H9 (cell line): Measurements from ENCODE around the gene PCNX2. TPM values are rescaled to one million over a fixed set of nuclear protein-coding genes. Genes with fewer than 3 reads are reported as not detected.
A peak's percentile ranks its signal among the peaks of the same experiment; 100 is the strongest.

Experiments
- DNase-seq: peaks from one replicate; pipeline ENCODE4 v3.0.0-alpha.2; 2017
- H2AFZ ChIP-seq: one replicate; pipeline ENCODE4 v1.6.1; 2013; ENCODE audit warnings: mild to moderate bottlenecking, low read length, control low read depth, moderate library complexity
- H2AK5ac ChIP-seq: 2 replicates; pipeline ENCODE4 v1.6.1; 2013; ENCODE audit warnings: low read length, control low read depth, mixed read lengths; ENCODE audit not compliant: insufficient read length
- H2BK120ac ChIP-seq: one replicate; pipeline ENCODE4 v1.6.1; 2013; ENCODE audit warnings: low read depth, mild to moderate bottlenecking, low read length, control low read depth, inconsistent platforms; ENCODE audit not compliant: poor library complexity, severe bottlenecking
- H2BK12ac ChIP-seq: 2 replicates; pipeline ENCODE4 v1.6.1; 2013; ENCODE audit warnings: low read length, control low read depth, mixed read lengths, low read depth; ENCODE audit not compliant: insufficient read length
- H2BK15ac ChIP-seq: 2 replicates; pipeline ENCODE4 v1.6.1; 2013; ENCODE audit warnings: low read depth, low read length, control low read depth
- H2BK20ac ChIP-seq: one replicate; pipeline ENCODE4 v1.6.1; 2013; ENCODE audit warnings: low read depth, mild to moderate bottlenecking, low read length, control low read depth, inconsistent platforms; ENCODE audit not compliant: poor library complexity, severe bottlenecking
- H2BK5ac ChIP-seq: 2 replicates; pipeline ENCODE4 v1.6.1; 2013; ENCODE audit warnings: low read length, control low read depth, mixed read lengths; ENCODE audit not compliant: insufficient read length
- H3K14ac ChIP-seq: 2 replicates; pipeline ENCODE4 v1.6.1; 2013; ENCODE audit warnings: low read length, control low read depth; ENCODE audit not compliant: insufficient read depth
- H3K18ac ChIP-seq: 2 replicates; pipeline ENCODE4 v1.6.1; 2013; ENCODE audit warnings: low read depth, mild to moderate bottlenecking, mixed read lengths, low read length, control low read depth; ENCODE audit not compliant: insufficient read length
- H3K23ac ChIP-seq: 2 replicates; pipeline ENCODE4 v1.6.1; 2013; ENCODE audit warnings: low read length, control low read depth, mixed read lengths, low read depth; ENCODE audit not compliant: insufficient read length
- H3K23me2 ChIP-seq: 2 replicates; pipeline ENCODE4 v1.6.1; 2013; ENCODE audit warnings: low read depth, mild to moderate bottlenecking, mixed read lengths, low read length, control low read depth; ENCODE audit not compliant: insufficient read length, poor library complexity, severe bottlenecking
- H3K27ac ChIP-seq: 2 replicates; pipeline ENCODE4 v1.5.1; 2013; ENCODE audit warnings: low read length, control low read depth, mixed read lengths, low read depth; ENCODE audit not compliant: insufficient read length
- H3K27me3 ChIP-seq: 2 replicates; pipeline ENCODE4 v1.6.1; 2013; ENCODE audit warnings: low read length, control low read depth, inconsistent platforms; ENCODE audit not compliant: insufficient read depth
- H3K4ac ChIP-seq: 2 replicates; pipeline ENCODE4 v1.6.1; 2013; ENCODE audit warnings: low read depth, mild to moderate bottlenecking, control low read depth, inconsistent platforms, low read length, moderate library complexity
- H3K4me1 ChIP-seq: 2 replicates; pipeline ENCODE4 v1.6.1; 2013; ENCODE audit warnings: low read length, control low read depth, inconsistent platforms; ENCODE audit not compliant: insufficient read depth
- H3K4me2 ChIP-seq: 2 replicates; pipeline ENCODE4 v1.6.1; 2013; ENCODE audit warnings: low read length, control low read depth, mixed read lengths; ENCODE audit not compliant: insufficient read length, insufficient read depth
- H3K56ac ChIP-seq: 2 replicates; pipeline ENCODE4 v1.6.1; 2013; ENCODE audit warnings: low read depth, mild to moderate bottlenecking, mixed read lengths, low read length, control low read depth; ENCODE audit not compliant: insufficient read length
- H3K79me1 ChIP-seq: 2 replicates; pipeline ENCODE4 v1.6.1; 2013; ENCODE audit warnings: low read depth, mild to moderate bottlenecking, moderate library complexity, low read length, control low read depth, inconsistent platforms; ENCODE audit not compliant: insufficient read depth, poor library complexity, severe bottlenecking
- H3K79me2 ChIP-seq: 2 replicates; pipeline ENCODE4 v1.6.1; 2013; ENCODE audit warnings: low read length, control low read depth, inconsistent platforms; ENCODE audit not compliant: insufficient read depth
- H3K9ac ChIP-seq: 2 replicates; pipeline ENCODE4 v1.6.1; 2013; ENCODE audit warnings: low read length, control low read depth, mixed read lengths; ENCODE audit not compliant: insufficient read length; ENCODE audit errors: extremely low read depth
- H3K9me3 ChIP-seq: one replicate; pipeline ENCODE4 v1.6.1; 2013; ENCODE audit warnings: low read depth, low read length, inconsistent platforms; ENCODE audit not compliant: control insufficient read depth
- H3T11ph ChIP-seq: one replicate; pipeline ENCODE4 v1.6.1; 2013; ENCODE audit warnings: mild to moderate bottlenecking, low read length, control low read depth, inconsistent platforms
- H4K20me1 ChIP-seq: one replicate; pipeline ENCODE4 v1.6.1; 2013; ENCODE audit not compliant: control insufficient read depth, insufficient read length, insufficient read depth
- H4K5ac ChIP-seq: 2 replicates; pipeline ENCODE4 v1.6.1; 2013; ENCODE audit warnings: low read depth, mild to moderate bottlenecking, mixed read lengths, low read length, control low read depth; ENCODE audit not compliant: insufficient read length
- H4K8ac ChIP-seq: replicated peaks from 2 replicates; pipeline ENCODE4 v1.6.1; 2013; ENCODE audit warnings: low read length, control low read depth, mixed read lengths, low read depth; ENCODE audit not compliant: insufficient read length
- H4K91ac ChIP-seq: 2 replicates; pipeline ENCODE4 v1.6.1; 2013; ENCODE audit warnings: low read depth, mild to moderate bottlenecking, moderate library complexity, mixed read lengths, low read length, control low read depth; ENCODE audit not compliant: insufficient read length
- H3K27ac Mint-ChIP-seq, 3 experiments: 2 replicates in 2 of 3; 3 replicates in 1 of 3; pipeline ENCODE4 v1.8.0; 2020 to 2021; ENCODE audit warnings: mixed read lengths in 3 of 3, mild to moderate bottlenecking in 1 of 3, moderate library complexity in 1 of 3
- H3K27me3 Mint-ChIP-seq: 2 replicates; pipeline ENCODE4 v1.8.0; 2021; ENCODE audit warnings: low read depth, mild to moderate bottlenecking, moderate library complexity, mixed read lengths
- H3K36me3 Mint-ChIP-seq, 3 experiments: 2 replicates in 2 of 3; 3 replicates in 1 of 3; pipeline ENCODE4 v1.8.0; 2020 to 2021; ENCODE audit warnings: low read depth in 3 of 3, mixed read lengths in 3 of 3; ENCODE audit not compliant: insufficient read depth in 1 of 3
- H3K4me1 Mint-ChIP-seq, 2 experiments: 2 replicates each; pipeline ENCODE4 v1.8.0; 2020; ENCODE audit warnings: mixed read lengths in 2 of 2
- H3K4me3 Mint-ChIP-seq, 2 experiments: 2 replicates in 1 of 2; 3 replicates in 1 of 2; pipeline ENCODE4 v1.8.0; 2020 to 2021; ENCODE audit warnings: mild to moderate bottlenecking in 2 of 2, mixed read lengths in 2 of 2, moderate library complexity in 1 of 2
- H3K9me3 Mint-ChIP-seq, 2 experiments: 2 replicates in 1 of 2; 3 replicates in 1 of 2; pipeline ENCODE4 v1.8.0; 2020; ENCODE audit warnings: mild to moderate bottlenecking in 2 of 2, mixed read lengths in 2 of 2, moderate library complexity in 1 of 2
- CTCF ChIP-seq: fragments of 200-600 bp; sonication (generic); conservative IDR thresholded peaks from 3 replicates; pipeline ENCODE4 v1.8.0; 2021; ENCODE audit warnings: antibody characterized with exemption, mild to moderate bottlenecking
- WGBS: extraction: QIAGEN DNeasy Blood & Tissue Kit; methylation state at CpG from one replicate; pipeline ENCODE4 v1.1.7; 2013; ENCODE audit warnings: missing lambda C conversion rate, low lambda C conversion rate, mixed read lengths; ENCODE audit not compliant: insufficient read length; ENCODE audit errors: extremely low coverage; 5-methylcytosine and 5-hydroxymethylcytosine counted together
- total RNA-seq: library from RNA; stranded (reverse); gene quantifications from 2 replicates; pipeline ENCODE4 v1.2.1, GENCODE V29; 2021

Gene PCNX2
- total RNA-seq, 1 experiment from 2014 or later, result 45.1 TPM

DNA sequence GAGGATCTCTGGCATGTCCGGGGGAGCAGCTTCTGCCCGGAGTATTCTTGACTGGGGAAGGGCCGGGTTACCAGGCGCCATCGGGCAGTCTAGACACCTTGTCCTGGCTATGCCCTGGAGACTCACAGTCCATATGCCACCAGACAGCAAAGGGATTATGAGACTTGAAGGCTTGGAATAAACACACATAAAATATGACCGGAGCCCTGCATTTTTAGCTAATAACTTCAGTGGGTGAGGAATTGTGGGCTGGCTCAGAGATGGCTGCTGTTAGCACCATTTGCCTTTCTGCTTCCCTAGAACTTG lies 329.7 kb downstream of the PCNX2 start:
- Histone ChIP-seq H3K79me2 (no peaks in the 10 kb centered on the region; the same call in 1 of the 2 replicates), H2AK5ac (no peak overlapping the region), H2AFZ (no peak overlapping the region), H3K4me2 (no peak overlapping the region), H3K23me2 (no peaks in the 10 kb centered on the region), H3K27me3 (no peaks in the 10 kb centered on the region), H4K8ac (no peak overlapping the region), H2BK15ac (no peak overlapping the region), H4K5ac (no peak overlapping the region), H3K4me1 (no peaks in the 10 kb centered on the region), H3K27ac (no peak overlapping the region), H2BK12ac (no peak overlapping the region), H4K20me1 (no peaks in the 10 kb centered on the region), H2BK20ac (no peak overlapping the region), H3K9me3 (no peaks in the 10 kb centered on the region), H3K4ac (no peak overlapping the region; the same call in 1 of the 2 replicates), H4K91ac (no peak overlapping the region), H3K18ac (no peak overlapping the region), H3K9ac (no peak overlapping the region), H3K79me1 (peaks cover 8% of the 10 kb centered on the region), H3K14ac (no peak overlapping the region), H3K23ac (no peak overlapping the region), H2BK5ac (no peak overlapping the region), H3T11ph (no peak overlapping the region), H3K56ac (no peak overlapping the region), H2BK120ac (no peak overlapping the region)
- no CpG with 5 or more reads among the region's 6 CpGs for WGBS
- H3K4me1 Mint-ChIP-seq, result no peaks in the 10 kb centered on the region; a peak in 1 of 4 replicates
- H3K9me3 Mint-ChIP-seq, result no peaks in the 10 kb centered on the region
- H3K27ac Mint-ChIP-seq, result peak overlapping the region in 1 of 3 experiments; percentile 26; a peak in 1 of 7 replicates
- H3K36me3 Mint-ChIP-seq, result peaks cover 14 to 55% (median 46%) of the 10 kb centered on the region in 3 experiments; a peak in 6 of 7 replicates
- no peaks in the 10 kb centered on the region for H3K27me3 Mint-ChIP-seq
- no peak for DNase-seq
- no peak for TF ChIP-seq CTCF
- no peak overlapping the region for H3K4me3 Mint-ChIP-seq
